IPS-NIHi7 (cell line): ENCODE results near the gene NBPF1.
"Not testable (repeated sequence)": the region's sequence is repeated elsewhere in the genome, so short reads cannot be mapped to it uniquely, and the experiment has no call there.

Experiments used
- DNase-seq: peaks from one replicate; pipeline ENCODE4 v3.0.0; 2012; ENCODE audit warnings: mixed read lengths; ENCODE audit errors: extremely low spot score

The NBPF1 gene

GRCh38 chr1:16606666-16607432 lies 6.5 kb downstream of the NBPF1 start:
- DNase-seq = not testable (repeated sequence)

GRCh38 chr1:16605532-16606505 lies 7.5 kb downstream of the NBPF1 start:
- no peak for DNase-seq

GRCh38 chr1:16605213-16605525 lies 8.2 kb downstream of the NBPF1 start:
- DNase-seq = no peak

- not testable (repeated sequence) for DNase-seq
Measured at GRCh38 chr1:16604514-16605212, 8.7 kb downstream of the NBPF1 start.

GRCh38 chr1:16603623-16604022 lies 9.7 kb downstream of the NBPF1 start:
- not testable (repeated sequence) for DNase-seq

- not testable (repeated sequence) for DNase-seq
Measured at GRCh38 chr1:16602336-16603011, 10.9 kb downstream of the NBPF1 start.

- DNase-seq = not testable (repeated sequence)
Measured at GRCh38 chr1:16600855-16601786, 12.2 kb downstream of the NBPF1 start.

- not testable (repeated sequence) for DNase-seq
Measured at GRCh38 chr1:16599326-16599725, 14.0 kb downstream of the NBPF1 start.

GRCh38 chr1:16595216-16595615 lies 18.1 kb downstream of the NBPF1 start:
- DNase-seq = not testable (repeated sequence)

GRCh38 chr1:16591845-16592244 lies 21.5 kb downstream of the NBPF1 start:
- DNase-seq = not testable (repeated sequence)

GRCh38 chr1:16588081-16588480 lies 25.3 kb downstream of the NBPF1 start:
- not testable (repeated sequence) for DNase-seq

- DNase-seq = not testable (repeated sequence)
Measured at GRCh38 chr1:16587639-16588038, 25.7 kb downstream of the NBPF1 start.

- not testable (repeated sequence) for DNase-seq
Measured at GRCh38 chr1:16565324-16565723, 48.0 kb downstream of the NBPF1 start.

GRCh38 chr1:16561035-16561434 lies 52.3 kb downstream of the NBPF1 start:
- DNase-seq = not testable (repeated sequence)

- DNase-seq = not testable (repeated sequence)
Measured at GRCh38 chr1:16560498-16560897, 52.9 kb downstream of the NBPF1 start.

GRCh38 chr1:16559688-16560087 lies 53.7 kb downstream of the NBPF1 start:
- not testable (repeated sequence) for DNase-seq

GRCh38 chr1:16557034-16557433 lies 56.3 kb downstream of the NBPF1 start:
- not testable (repeated sequence) for DNase-seq

GRCh38 chr1:16553244-16553643 lies 60.1 kb downstream of the NBPF1 start:
- DNase-seq = not testable (repeated sequence)

- DNase-seq = not testable (repeated sequence)
Measured at GRCh38 chr1:16550212-16550918, 63.0 kb downstream of the NBPF1 start.

GRCh38 chr1:16549545-16549944 lies 63.8 kb downstream of the NBPF1 start:
- not testable (repeated sequence) for DNase-seq
